OCI-LY3 (cell line): ENCODE data around the gene ZNF558.

Experiments used
- CTCF ChIP-seq: fragments of 200-600, 300-600 bp; sonication (generic); IDR thresholded peaks from 2 replicates; pipeline ENCODE4 v1.5.1; 2014; ENCODE audit warnings: antibody characterized with exemption, low read length, low read depth
- EZH2phosphoT487 ChIP-seq: fragments of 200-600 bp; shearing (Covaris generic); IDR thresholded peaks from 2 replicates; pipeline ENCODE4 v1.6.1; 2018; ENCODE audit warnings: antibody characterized with exemption, mixed run types, low read depth

GRCh38 chr19:8858260-8858659, 26.2 kb upstream of the ZNF558 start:
- TF ChIP-seq CTCF: no peak
- no peak for TF ChIP-seq EZH2phosphoT487
